ENCODE data around the gene SEC24B.
"Not testable (repeated sequence)": the region's sequence is repeated elsewhere in the genome, so short reads cannot be mapped to it uniquely, and the experiment has no call there.

The SEC24B gene

DNA sequence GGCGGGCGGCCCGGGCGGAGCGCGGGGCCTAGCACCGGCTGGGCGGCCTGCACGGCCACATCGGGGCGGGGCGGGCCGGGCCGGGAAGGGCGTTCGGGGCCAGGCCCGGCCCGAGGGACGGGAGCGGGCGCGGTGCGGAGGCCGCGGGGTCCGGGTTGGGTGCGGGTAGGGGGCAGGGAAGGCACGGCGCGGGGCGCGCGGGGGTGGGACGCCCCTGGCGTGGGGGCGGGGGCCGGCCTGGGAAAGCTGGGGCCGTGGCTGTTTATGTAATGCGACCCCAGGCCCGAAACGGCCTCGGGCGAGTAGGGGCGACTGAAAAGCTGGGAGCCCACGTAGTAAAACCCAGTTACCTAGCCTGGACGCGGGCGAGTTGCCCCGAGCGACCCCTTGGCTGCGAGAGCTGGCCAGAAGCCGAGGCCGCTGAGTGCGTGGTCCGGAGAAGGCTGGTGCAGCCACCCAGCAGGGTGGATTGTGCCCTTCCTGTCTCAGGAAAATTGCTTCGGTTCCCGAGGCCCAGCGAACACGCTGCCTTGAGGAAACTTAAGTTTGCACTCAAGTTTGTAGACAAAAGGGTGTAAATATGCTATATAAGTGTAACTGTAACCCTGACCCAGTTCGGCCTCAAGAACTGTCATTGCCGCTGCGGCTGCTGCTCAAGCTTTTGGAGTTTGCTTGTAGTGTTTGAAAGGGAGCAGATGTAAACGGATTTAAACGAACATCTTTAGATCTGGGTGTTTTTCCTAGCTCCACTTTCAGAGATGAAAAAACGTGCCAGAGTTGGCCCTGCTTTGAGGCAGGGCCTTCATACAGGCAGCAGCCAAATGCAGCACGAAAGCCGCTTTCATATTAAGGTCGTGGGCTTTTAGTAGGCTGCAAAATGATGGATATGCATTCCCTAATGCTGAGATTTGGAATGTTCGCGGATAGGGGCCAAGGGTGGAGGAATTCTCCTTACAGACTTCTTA lies 674 bp downstream of the SEC24B start:
- peak; percentile 14 for DNase-seq

DNA sequence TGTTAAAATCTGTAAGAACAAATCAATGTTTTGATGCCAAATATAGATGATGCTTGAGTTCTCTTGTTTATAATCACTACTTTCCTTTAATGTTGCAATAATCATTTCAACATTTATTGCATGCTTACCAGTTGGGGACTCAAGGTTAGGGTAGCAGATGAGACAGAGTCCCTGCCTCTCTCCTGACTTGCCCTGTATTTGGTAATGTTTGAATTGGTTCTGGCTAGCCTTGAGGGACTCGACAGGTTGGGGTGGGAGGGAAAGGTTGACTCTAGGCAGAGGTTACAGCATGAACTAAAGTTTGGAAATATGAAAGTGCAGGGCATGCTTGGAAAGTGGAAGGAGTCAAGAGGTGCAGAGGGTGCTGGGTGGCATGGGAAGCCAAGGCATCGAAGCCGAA lies 2.0 kb downstream of the SEC24B start:
- no peak for DNase-seq

DNA sequence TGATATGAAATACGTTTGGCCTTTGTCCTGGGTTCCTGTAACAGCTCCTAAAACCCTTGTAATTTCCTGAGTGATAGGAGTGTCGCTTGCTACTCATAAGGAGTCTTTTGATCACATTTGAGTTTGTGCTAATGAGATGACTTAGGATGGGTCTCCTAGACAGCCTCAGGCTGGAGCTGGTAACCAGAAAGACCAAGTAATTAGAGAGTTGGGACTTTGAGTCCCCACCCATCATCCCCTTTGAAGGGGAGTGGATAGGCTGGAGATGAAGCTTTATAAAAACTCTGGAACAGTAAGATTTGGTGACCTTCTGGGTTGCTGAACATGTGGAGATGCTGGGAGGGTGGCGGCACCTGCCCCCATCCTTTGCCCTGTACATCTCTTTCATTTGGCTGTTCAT lies 2.9 kb downstream of the SEC24B start:
- no peak for DNase-seq

DNA sequence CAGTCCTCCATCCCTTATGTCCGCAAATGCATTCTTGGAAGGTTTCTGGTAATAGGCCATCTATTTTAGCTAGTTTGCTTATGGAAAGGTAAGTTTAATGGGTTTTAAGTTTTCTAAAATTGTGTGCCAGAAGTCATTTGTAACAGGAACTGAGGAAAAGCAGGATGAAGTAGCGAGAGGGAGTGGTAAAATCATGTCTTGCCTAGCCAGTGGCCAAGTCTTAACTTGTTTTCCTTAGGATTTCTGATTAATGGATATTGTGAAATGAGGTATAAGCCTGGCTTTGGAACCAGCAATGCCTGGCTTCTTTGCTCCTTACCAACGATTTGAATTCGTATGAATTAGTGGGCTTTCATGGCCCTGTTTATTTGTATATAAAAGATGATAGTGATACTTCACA lies 7.3 kb downstream of the SEC24B start:
- no peak for DNase-seq

DNA sequence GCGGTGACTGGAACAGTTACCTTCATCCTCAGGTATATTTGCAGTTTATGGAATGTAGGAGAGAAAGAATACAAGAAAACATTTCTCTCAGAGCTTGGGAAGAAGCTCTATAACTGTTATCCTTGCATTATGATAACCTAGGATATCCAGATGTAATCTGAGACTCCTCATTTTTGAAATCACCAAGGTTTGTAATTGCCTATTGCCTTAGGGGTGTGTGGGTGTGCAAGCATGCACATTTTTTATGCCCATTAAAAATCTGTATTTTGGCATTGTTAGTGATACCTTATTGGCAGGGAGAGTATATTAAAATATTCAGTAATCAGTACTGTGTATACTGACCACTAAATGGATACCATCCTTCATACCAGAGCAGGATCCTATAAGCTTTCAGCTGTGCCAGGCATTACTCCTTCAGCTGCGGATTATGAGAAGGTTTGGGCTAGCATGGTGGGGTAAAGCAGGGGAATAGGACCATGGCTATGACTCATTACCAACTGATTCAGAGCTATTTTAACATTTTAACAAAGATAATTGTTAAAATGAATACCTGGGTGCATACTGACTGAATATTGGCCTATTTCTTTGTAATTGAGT lies 8.3 kb downstream of the SEC24B start:
- no peak for DNase-seq

DNA sequence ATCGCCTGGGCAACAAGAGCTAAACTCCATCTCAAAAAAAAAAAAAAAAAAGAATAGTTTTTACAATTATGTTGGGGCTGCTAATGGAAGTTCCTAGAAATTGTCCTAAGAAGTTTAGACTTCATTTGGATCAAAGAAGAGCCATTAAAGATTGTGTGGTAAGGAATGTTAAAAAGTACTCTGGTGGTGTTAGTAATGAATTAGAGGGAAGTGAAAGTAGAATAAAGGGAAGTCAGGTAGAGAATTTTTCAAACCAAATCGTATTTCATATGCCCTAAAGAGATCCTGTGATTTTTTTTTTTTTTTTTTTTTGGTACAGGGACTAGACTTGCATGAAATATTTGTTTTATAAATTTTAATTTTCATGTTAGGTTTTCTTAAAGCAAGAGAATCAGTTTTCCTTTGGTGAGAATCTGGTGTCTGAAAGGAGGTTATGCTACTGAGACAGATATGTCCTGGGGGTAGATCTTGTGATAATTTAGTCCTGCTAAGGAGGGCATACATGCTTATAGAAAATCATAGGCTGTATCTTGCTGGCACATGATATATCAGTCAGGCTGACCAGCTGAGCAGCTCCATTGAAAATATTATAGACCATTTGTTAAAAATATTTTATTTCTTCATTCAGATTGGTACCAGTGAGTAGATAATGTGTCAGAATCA lies 10.7 kb downstream of the SEC24B start:
- no peak for DNase-seq

DNA sequence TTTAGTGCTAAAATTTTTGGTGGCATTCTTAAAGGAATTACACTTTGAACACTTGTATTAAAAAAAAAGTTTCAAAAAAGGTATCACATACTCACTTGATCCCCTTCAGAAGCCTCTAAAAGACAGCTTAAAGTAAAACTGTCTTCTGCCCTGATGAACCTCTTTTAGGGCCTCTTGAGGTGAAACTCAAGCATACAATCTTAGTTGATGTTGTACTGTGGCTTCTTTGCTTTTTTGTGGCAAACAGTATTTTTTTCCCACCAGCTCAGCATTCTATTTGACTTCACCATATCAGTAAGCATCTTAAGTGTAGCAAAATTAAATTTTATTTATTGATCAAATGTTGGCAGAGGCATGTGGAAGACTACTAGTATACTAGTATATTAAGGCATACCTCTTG lies 13.7 kb downstream of the SEC24B start:
- no peak for DNase-seq

DNA sequence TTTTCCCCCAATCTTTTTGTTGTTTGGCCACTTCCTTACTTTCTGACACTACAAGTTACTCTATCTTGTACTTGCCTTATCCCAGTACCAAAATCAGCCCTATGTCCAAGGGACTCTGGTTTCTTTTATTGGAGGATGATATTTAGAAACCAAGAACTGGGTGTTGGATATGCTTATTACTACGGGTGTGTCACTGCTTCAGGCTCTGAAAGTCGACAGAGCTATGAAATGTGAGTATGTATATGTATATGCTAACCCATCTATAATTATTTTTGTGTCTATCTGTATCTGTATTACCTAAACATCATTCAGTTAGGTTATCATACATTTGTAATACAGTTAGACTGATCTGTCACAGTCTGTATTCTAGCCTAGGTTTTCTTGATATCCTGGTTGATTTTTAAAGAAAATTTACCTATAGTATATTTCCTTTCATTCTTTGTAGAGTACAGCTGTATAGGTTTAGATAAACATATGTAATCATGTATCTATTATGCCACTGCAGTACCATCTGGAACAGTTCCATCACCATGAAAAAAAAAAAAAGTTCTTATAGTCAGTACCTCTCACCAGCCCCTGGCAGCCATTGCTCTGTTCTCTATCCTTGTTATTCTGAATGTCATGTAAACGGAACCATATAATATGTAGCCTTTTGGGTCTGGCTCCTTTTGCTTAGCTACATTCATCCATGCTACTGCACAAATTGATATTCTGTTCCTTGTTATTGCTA lies 18.1 kb downstream of the SEC24B start:
- no peak for DNase-seq

DNA sequence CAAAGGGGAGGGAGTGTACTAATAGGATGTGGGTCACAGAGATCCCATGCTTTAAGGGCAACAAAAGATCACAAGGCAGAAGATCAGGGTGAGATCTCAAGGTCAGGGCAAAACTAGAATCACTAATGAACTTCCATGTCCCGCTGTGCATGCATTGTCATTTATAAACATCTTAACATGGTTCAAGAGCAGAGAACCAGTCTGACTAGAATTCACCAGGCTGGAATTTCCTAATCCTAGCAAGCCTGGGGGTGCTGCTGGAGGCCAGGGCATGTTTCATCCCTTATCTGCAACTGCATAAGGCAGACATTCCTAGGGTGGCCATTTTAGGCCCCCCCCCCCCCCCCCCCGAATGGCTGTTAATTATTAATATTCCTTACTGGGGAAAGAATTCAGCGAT lies 19.5 kb downstream of the SEC24B start:
- DNase-seq: not testable (repeated sequence)

DNA sequence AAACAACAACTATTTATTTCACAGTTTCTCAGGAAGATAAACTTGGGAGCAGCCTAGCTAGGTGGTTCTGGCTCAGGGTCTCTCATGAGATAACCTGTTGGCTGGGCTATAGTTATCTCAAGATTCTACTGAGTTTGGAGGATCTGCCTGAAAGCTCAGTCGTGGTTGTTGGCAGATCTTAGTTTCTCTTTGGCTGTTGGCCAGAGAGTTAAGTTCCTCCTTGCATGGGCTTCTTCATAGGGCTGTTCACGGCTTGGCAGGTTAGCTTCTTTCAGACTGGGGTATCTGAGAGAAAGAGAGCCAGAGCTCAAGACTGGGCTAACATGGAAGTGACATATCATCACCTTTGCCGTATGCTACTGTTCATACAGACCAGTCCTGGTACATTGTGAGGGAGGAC lies 28.7 kb downstream of the SEC24B start:
- no peak for DNase-seq

DNA sequence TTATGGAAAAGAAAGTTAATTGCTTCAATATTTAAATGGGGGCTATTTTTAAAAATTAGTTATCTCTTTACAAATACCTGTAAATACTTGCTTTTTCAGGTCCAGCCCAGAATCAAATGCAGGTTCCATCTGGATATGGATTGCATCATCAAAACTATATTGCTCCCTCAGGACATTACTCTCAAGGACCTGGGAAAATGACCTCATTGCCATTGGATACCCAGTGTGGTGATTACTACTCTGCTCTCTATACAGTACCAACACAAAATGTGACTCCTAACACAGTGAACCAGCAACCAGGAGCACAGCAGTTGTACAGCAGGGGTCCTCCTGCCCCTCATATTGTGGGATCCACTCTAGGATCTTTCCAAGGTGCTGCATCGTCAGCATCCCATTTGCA lies 29.2 kb downstream of the SEC24B start:
- no peak for DNase-seq

DNA sequence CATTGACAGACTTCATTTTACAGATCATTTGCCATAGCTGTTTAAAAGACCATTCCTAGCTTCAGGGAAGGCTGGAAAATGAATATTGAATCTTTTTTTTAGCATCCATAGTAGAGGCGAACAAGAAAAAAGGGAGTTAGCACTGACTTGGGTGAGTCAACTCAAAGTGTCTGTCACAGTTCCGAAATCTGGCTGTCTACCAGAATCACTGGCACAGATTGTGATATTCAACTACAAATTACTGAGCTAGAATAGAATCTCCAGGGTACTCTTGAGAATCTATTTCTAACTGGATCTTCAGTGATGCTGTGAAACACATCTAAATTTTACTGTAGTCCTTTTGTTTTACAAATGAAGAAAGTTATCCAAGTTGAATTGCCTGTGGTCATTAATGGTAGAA lies 31.5 kb downstream of the SEC24B start:
- no peak for DNase-seq

DNA sequence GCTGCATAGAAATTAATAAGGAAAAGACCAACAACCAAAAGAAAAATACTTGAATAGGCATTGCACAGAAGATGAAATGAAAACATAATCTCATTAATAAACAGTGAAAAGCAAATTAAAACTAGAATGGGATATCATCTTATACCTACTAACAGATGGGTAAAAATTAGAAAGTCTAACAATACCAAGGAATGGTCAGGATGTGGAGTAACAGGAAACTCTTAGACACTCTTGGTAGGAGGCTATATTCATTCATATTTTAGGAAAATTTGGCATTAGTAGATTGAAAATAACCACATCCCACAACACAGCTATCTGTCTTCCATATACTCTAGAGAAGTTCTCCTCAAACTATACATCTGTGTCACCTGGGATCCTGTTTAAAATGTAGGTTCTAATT lies 36.3 kb downstream of the SEC24B start:
- no peak for DNase-seq

DNA sequence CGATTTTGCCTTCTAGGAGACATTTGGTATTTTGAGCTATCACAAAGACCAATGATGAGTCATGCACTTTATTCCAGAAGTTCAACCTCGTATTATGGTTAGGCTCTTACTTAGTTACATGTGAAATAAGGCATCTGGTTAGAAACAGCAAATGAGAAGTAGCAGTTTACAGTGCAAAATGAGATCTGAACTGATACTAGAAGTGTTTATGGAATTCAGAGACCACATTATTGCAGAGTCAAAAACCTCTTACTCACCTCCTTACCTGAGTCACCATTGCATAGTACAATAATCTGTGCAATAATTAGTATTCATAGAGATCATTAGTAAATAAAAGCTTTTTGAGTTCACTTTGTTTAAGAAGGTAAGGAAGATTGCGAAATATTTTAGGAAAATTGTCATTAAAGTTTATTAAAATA lies 38.7 kb downstream of the SEC24B start:
- no peak for DNase-seq

DNA sequence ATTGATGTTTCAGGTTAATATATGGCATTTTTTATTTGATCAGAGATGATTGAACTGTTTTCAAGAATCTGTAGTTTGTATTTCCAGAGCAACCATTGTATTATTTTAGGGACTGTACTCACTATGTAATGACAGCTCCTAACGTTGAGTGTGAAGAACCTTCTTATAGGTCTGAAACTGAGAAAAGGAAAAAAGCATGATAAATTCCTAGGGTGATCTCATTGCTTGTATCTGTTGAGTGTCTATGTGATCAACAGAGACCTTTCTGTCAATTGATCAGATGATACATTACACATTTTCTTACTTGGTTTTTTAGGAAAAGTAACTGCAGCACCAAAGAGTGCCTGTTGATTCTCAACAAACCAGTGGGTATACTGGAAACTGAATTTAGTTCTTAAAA lies 40.2 kb downstream of the SEC24B start:
- no peak for DNase-seq

DNA sequence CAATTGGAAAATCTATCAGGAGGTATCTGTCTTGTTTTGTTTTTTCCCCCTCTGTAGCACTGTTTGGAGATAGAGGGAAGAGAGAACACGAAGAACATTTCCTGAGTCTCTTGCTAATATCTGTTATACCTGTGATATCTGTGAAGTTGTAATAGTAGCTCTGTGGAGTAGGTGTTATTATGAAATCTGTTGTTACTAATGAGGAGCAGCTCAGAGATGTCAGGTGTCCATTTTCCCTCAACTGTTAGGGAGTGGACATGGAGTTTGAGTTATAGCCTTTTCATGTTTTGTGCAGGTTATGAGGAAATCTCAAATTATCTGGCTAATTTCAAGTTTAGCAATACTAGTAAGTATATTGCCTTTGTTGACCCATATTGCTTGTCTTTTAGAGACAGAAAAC lies 52.4 kb downstream of the SEC24B start:
- DNase-seq: no peak

DNA sequence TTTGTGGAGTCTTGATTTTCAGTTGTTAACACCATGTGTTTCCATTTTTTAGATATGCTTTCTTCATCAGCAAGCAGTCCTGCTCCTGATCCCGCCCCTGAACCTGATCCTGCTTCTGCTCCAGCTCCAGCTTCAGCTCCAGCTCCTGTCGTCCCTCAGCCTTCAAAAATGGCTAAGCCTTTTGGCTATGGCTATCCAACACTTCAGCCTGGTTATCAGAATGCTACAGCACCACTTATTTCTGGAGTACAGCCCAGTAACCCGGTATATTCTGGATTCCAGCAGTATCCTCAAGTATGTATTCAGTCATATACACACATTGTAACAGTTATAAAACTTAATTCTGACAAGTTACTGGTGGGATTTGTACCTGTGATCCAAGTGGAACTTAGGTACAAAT lies 60.9 kb downstream of the SEC24B start:
- no peak for DNase-seq

DNA sequence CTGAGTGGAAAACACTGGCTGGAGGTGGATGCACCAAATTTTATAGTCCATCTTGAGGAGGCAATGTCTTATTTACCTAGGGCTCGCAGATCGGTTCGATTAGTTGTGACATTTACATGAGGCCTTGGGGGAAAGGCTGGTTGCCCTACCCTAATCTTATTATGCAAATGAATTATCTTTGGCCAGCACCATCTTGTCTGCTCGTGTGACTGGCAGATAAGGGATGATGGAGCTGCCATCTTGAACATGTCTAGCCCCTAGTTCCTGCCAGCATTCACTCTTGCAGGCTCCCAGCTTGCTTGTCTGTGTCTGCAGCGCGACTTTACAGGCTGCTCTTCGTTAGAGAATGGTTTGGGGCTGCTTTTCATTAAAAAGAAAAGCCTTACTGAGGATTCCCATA lies 61.9 kb downstream of the SEC24B start:
- DNase-seq: no peak

DNA sequence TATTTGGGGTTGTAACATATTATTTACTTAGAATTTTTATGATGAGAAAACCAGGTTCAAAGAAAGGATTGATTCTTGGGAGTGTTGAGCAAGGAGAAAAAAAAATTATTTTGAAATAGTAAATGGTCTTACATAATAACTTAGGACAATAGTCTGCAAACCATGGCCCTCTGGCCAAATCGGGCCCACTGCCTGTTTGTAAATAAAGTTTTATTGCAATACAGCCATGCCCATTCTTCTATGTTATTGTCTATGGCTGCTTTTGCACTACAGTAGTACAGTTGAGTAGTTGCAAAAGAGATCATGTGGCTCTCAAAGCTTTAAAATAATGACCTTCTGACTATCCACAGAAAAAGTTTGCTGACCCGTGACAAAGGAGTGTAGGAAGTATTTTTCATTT lies 63.3 kb downstream of the SEC24B start:
- no peak for DNase-seq

DNA sequence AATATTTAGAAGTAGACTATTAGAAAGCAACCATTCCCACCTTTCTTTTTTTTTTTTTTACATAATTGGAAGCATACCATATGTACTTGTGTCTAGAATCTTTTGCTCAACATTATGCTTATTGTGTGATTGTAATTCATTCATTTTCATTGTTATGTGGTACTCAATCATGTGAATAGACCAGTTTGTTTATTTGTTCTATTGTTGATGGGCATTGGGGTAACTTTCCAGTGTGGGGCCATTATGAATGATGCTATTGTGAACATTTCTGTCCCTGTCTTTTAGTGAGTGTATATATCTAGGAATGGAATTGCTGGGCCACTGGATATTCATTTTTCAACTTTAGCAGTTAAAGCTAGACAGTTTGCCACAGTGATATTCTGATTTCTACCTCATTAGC lies 63.9 kb downstream of the SEC24B start:
- DNase-seq: no peak

DNA sequence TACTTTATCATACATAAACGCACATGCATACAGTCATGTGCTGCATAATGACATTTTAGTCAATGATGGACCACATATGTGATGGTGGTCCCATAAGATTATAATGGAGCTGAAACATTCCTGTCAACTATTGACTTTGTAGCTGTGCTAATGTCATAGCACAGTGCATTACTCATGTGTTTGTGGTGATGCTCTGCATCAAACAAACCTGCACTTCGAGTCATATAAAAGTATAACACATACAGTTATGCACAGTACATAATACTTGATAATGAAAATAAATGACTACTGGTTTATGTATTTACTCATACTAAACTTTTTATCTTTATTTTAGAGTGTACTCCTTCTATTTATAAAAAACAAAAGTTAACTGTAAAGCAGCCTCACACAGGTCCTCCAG lies 65.9 kb downstream of the SEC24B start:
- no peak for DNase-seq

DNA sequence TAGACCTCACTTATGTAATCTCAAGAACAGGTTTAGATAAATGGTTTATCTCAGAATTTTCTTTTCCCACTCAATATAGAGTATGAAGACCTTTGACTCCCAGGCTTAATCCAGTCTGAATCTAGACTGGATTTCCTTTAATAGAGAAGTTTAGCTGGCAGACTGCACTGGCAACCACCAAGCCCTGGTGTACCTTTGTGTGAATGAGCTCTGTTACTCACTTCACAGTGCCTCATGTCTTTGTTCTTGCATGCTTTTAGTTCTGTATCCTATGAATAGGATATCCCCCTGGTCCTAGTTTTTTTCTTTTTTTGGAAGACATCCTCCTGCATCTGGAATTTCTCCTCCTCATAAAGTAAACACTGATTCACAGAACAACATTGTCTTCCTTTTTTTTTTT lies 73.3 kb downstream of the SEC24B start:
- DNase-seq: no peak

DNA sequence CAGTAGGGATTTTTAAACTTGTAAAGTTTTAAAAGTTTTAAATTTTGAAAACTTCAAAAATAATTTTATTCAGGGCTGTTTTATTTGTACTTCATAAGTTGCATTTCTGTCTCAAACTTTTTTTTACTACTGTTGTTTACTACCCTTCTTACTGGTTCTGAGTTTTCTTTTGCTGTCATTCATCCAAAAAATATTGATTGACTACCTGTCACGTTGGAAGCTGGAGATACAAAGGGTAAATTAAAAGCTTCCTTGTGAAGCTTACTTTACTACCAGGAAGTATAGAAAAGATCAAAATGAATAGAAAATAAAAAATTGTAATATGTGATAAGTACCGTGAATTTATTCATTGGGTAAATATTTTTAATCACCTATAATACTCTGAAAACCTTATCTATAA lies 77.1 kb downstream of the SEC24B start:
- no peak for DNase-seq
